Uterus (tissue), 4 donors: Measurements from ENCODE around the gene TBR1. TPM values are rescaled to one million over a fixed set of nuclear protein-coding genes. Genes with fewer than 3 reads are reported as not detected.

Experiments
- DNase-seq, 2 donors: peaks; one replicate each; pipeline ENCODE4 v3.0.0-alpha.2; 2019 to 2020
- H3K27ac ChIP-seq, 2 donors: fragments of 200-600 bp; sonication (generic); 1 replicate in 1 of 2; 2 replicates in 1 of 2; pipeline ENCODE4 v1.5.1; 2016 to 2018
- H3K27me3 ChIP-seq, 2 donors: fragments of 200-600 bp; sonication (generic); one replicate each; pipeline ENCODE4 v1.5.1; 2018 to 2019; ENCODE audit warnings: control low read depth in 1 of 2
- H3K36me3 ChIP-seq, 2 donors: fragments of 200-600 bp; sonication (generic); one replicate each; pipeline ENCODE4 v1.5.1; 2019; ENCODE audit warnings: control low read depth in 1 of 2
- H3K4me1 ChIP-seq, 2 donors: fragments of 200-600 bp; sonication (generic); one replicate each; pipeline ENCODE4 v1.5.1; 2018 to 2019; ENCODE audit warnings: control low read depth in 1 of 2
- H3K4me3 ChIP-seq, 2 donors: fragments of 200-600 bp; sonication (generic); 1 replicate in 1 of 2; 2 replicates in 1 of 2; pipeline ENCODE4 v1.5.1; 2018 to 2019; ENCODE audit warnings: mild to moderate bottlenecking in 1 of 2
- H3K9me3 ChIP-seq, 2 donors: fragments of 200-600 bp; sonication (generic); one replicate each; pipeline ENCODE4 v1.5.1; 2019; ENCODE audit warnings: control low read depth in 1 of 2
- CTCF ChIP-seq, 4 experiments: fragments of 200-600 bp in 2 of 4; fragments of 450-650 bp in 2 of 4; sonication (generic) in 2 of 4; IDR thresholded peaks; one replicate each; pipeline ENCODE4 v1.5.1; 2016 to 2019; ENCODE audit warnings: antibody characterized with exemption in 4 of 4, mild to moderate bottlenecking in 2 of 4, moderate library complexity in 1 of 4
- POLR2A ChIP-seq, 2 donors: fragments of 450-650 bp; IDR thresholded peaks; one replicate each; pipeline ENCODE4 v1.6.1; 2016; ENCODE audit warnings: antibody characterized with exemption in 2 of 2, mild to moderate bottlenecking in 1 of 2, moderate library complexity in 1 of 2
- intact Hi-C: fragments of 100-400 bp; cut with DNase I; formaldehyde crosslinking; loops from one replicate; pipeline ENCODE4 v1.15.1; 2023; ENCODE audit warnings: low total_unique reads
- total RNA-seq, 4 donors: library from RNA; depleted of rRNA in 3 of 4; stranded (reverse); fragments of >200 nt in 3 of 4; gene quantifications; one replicate each; pipeline versions ENCODE4 v1.1.0 to v1.2.4, GENCODE V29; 2014 to 2023
- donor health status: DM: yes; HTN: yes; CAD: no.

TBR1 gene
- total RNA-seq, 4 donors from 2014 or later, result not detected

- TF ChIP-seq POLR2A (IDR thresholded peaks at IDR 0.05) (no peak), CTCF (IDR thresholded peaks at IDR 0.05) (no peak)
- Histone ChIP-seq H3K27me3 (peaks cover 2 to 69% of the 10 kb centered on the region in 2 donors), H3K4me1 (peaks cover 0 to 10% of the 10 kb centered on the region in 2 donors), H3K9me3 (no peaks in the 10 kb centered on the region), H3K27ac (no peak overlapping the region), H3K36me3 (no peaks in the 10 kb centered on the region), H3K4me3 (no peak overlapping the region)
- DNase-seq, result no peak
- intact Hi-C loops, result no loop called here
Observed at GRCh38 chr2:161427664-161428587, 11.8 kb downstream of the TBR1 start.

GRCh38 chr2:161430386-161430785 is 14.3 kb downstream of the TBR1 start:
- no peak for TF ChIP-seq CTCF (IDR thresholded peaks at IDR 0.05)
- no peaks in the 10 kb centered on the region for H3K9me3 ChIP-seq
- H3K27me3 ChIP-seq, result peaks cover 2 to 54% of the 10 kb centered on the region in 2 donors
- H3K4me1 ChIP-seq, result no peaks in the 10 kb centered on the region
- H3K36me3 ChIP-seq, result no peaks in the 10 kb centered on the region
- intact Hi-C loops, result no loop called here
- no peak for DNase-seq
- no peak overlapping the region for H3K27ac ChIP-seq
- no peak overlapping the region for H3K4me3 ChIP-seq

- Histone ChIP-seq H3K27ac (no peak overlapping the region), H3K4me3 (no peak overlapping the region), H3K27me3 (peaks cover 2 to 41% of the 10 kb centered on the region in 2 donors), H3K4me1 (no peaks in the 10 kb centered on the region), H3K36me3 (no peaks in the 10 kb centered on the region), H3K9me3 (no peaks in the 10 kb centered on the region)
- intact Hi-C loops, result no loop called here
- TF ChIP-seq CTCF (IDR thresholded peaks at IDR 0.05) (no peak), POLR2A (IDR thresholded peaks at IDR 0.05) (no peak)
- DNase-seq, result no peak
Observed at GRCh38 chr2:161432107-161432506, 16.0 kb downstream of the TBR1 start.

GRCh38 chr2:161434118-161434517 is 18.0 kb downstream of the TBR1 start:
- H3K4me3 ChIP-seq, result no peak overlapping the region
- TF ChIP-seq POLR2A (IDR thresholded peaks at IDR 0.05), result no peak
- TF ChIP-seq CTCF (IDR thresholded peaks at IDR 0.05), result no peak
- H3K36me3 ChIP-seq, result no peaks in the 10 kb centered on the region
- DNase-seq, result no peak
- intact Hi-C loops, result no loop called here
- no peaks in the 10 kb centered on the region for H3K4me1 ChIP-seq
- no peaks in the 10 kb centered on the region for H3K9me3 ChIP-seq
- peaks cover 0 to 21% of the 10 kb centered on the region in 2 donors for H3K27me3 ChIP-seq
- no peak overlapping the region for H3K27ac ChIP-seq

GRCh38 chr2:161436411-161436810 is 20.3 kb downstream of the TBR1 start:
- Histone ChIP-seq H3K27me3 (peaks cover 0 to 7% of the 10 kb centered on the region in 2 donors), H3K36me3 (no peaks in the 10 kb centered on the region), H3K4me1 (no peaks in the 10 kb centered on the region), H3K27ac (no peak overlapping the region), H3K4me3 (no peak overlapping the region), H3K9me3 (no peaks in the 10 kb centered on the region)
- DNase-seq, result no peak
- intact Hi-C loops, result no loop called here
- TF ChIP-seq POLR2A (IDR thresholded peaks at IDR 0.05) (no peak), CTCF (IDR thresholded peaks at IDR 0.05) (no peak)
